NCI-H748 (cell line): ENCODE data around the gene CAMTA1.

Experiments
- DNase-seq: peaks from one replicate; lab custom pipeline; 2025; ENCODE audit not compliant: unreplicated experiment; lab: John Stamatoyannopoulos, UW

CAMTA1 gene

GRCh38 chr1:7610106-7610731 lies 825.0 kb downstream of the CAMTA1 start:
- no peak for DNase-seq

GRCh38 chr1:7610936-7611335 lies 825.7 kb downstream of the CAMTA1 start:
- no peak for DNase-seq

DNA sequence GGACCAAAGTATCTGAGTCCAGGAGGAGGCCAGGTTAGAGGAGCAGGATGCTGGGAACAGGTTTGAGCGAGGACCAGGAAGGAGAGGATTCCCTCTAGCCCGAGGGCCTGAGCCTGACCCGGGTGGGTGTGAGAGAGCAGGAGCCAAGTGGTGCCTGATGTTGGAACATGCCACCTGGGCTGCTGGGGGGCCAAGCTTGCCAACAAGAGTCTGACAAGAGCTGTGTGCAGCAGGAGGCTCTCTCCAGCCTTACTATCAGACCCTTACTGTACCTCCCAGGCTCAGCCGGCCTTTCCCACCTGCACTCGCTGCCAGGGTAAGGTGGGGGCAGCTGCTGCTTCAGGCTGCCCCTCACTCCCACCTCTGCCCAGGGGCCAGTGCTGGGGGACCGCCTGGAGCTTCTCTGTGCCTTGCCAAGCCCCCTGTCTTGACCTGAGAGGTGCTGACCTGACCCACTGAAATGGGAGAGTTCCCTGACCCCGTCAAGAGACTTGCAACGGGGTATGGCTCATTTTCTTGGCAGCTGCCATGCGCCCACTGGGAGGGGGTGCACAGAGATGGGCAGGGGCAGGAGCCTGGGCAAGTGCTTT lies 826.3 kb downstream of the CAMTA1 start:
- DNase-seq = no peak

DNA sequence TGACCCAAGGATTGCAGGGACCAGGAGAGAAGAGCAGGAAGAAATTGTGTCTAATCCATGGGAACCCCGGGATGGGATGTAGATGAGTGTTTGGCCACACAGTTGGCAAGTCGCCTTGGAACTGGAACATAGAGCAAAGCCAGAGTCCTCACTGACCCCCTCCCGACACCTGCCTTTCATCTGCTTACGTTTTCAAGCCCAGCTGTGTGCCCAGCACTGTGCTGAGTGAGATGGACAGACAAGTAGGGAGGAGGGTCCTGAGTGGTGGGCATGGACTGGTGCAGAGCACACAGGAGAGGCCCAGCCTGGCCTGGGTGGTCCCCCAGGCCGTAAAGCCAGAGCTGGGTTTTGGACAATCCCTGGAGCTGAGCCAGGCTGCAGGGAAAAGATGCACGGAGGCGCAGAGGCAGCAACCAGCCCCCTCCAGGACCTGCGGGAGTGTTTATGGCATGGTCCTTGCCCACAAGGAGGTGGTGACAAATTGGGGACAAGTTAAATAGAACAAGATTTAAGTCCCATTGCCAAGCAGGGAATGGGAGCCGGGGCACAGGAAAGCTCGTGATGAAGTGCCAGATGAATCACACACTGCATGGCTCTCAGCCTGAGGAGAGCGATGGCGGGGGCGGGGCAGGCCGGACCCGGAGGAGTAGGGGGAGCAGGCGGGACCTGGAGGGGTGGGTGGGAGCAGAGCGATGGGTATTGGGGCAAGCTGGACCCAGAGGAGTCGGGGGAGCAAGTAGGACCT lies 828.0 kb downstream of the CAMTA1 start:
- no peak for DNase-seq

DNA sequence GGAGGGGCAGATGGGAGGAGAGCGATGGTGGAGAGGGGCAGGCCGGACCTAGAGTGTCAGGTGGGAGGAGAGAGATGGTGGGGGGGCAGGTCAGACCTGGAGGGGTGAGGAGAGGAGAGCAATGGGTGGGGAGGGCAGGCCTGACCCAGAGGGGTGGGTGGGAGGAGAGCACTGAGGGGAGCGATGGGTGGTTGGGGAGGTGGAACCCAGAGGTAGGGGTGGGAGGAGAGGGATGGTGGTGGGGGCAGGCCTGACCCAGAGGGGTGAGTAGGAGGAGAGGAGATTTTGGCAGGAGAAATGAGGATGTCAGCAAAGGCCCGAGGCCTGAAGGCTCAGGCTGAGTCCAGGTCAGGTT lies 828.6 kb downstream of the CAMTA1 start:
- no peak for DNase-seq

GRCh38 chr1:7614576-7615074 lies 829.4 kb downstream of the CAMTA1 start:
- DNase-seq = no peak

GRCh38 chr1:7615138-7615537 lies 829.9 kb downstream of the CAMTA1 start:
- DNase-seq = no peak

- DNase-seq = no peak
These were observed 831.0 kb downstream of the CAMTA1 start for GRCh38 chr1:7616076-7616832.

GRCh38 chr1:7616953-7617352 lies 831.7 kb downstream of the CAMTA1 start:
- DNase-seq = no peak

- DNase-seq = no peak
These were observed 832.6 kb downstream of the CAMTA1 start for GRCh38 chr1:7617826-7618225.

DNA sequence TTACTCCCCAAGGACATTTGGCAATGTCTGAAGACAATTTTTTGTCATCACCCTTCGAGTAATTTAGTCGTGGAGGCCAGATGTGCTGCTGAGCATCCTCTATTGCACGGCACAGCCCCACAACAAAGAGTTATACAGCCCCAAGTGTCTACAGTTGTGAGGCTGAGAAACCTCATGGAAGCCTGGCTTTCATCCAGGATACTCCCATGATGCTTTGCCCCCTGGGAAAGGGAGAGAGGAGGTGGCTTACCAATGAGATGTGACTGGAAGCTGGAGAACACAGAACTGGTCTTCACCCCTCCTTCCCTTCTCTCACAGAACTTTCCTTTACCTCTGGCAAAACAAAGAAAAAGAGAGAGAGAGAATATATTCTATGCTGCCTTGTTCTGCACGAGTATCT lies 834.9 kb downstream of the CAMTA1 start:
- DNase-seq = no peak

GRCh38 chr1:7621334-7622219 lies 836.3 kb downstream of the CAMTA1 start:
- DNase-seq = no peak

- DNase-seq = no peak
These were observed 838.6 kb downstream of the CAMTA1 start for GRCh38 chr1:7623842-7624241.

DNA sequence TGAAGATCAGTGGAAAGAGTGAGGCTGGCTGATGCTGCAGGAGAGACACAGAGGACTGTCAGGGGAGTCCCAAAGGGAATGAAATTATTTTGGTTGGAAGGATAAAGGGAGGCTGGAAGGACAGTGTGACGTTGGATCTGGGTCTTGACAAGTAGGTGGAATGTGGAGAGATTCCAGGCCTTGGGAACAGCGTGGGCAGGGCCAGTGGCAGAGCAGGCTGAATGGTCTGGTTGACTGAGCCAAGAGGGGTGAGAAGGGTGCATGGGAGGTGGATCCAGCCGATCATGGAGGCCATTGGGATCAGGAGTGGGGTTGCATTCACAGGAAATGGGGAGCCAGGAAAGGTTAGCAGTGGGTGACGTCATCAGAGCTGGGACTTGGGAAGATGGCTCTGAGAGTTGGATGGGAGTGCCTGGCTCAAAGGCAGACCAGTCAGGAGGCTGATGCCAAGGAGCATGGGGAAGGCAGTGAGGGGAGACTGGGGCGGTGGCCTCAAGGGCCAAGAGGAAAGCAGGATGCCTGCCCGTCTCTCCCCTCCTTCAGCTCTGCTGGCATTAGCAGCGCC lies 839.6 kb downstream of the CAMTA1 start:
- no peak for DNase-seq

DNA sequence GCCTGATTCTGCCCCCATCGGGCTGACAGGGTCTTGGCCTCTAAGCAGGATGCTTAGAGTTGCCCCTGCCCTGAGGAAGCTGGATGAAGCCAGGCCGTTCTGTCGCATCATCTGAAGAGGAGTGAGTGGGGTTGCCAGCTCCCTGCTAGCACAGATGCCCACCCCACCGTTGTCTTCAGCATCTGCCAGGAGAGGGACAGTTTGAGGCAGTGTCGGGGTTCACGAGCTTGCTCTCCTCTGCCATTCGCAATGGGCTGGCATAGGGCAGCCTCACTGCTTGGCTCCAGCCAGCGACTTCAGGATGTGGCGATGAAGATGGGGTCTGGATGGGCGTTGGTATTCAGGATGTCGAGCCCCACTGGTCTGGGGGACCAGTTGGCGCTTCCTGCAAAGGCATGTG lies 840.1 kb downstream of the CAMTA1 start:
- DNase-seq = no peak

GRCh38 chr1:7628273-7628672 lies 843.0 kb downstream of the CAMTA1 start:
- no peak for DNase-seq

- DNase-seq = no peak
These were observed 843.8 kb downstream of the CAMTA1 start for GRCh38 chr1:7629011-7629410.

GRCh38 chr1:7629465-7630195 lies 844.4 kb downstream of the CAMTA1 start:
- DNase-seq = no peak

- peak; percentile 48 for DNase-seq
These were observed 845.1 kb downstream of the CAMTA1 start for GRCh38 chr1:7630378-7630777.

- DNase-seq = no peak
These were observed 846.9 kb downstream of the CAMTA1 start for GRCh38 chr1:7632176-7632575.
